CD14-positive monocyte (primary cell): ENCODE measurements around the gene GSTA4. TPM values are rescaled to one million over a fixed set of nuclear protein-coding genes. Genes with fewer than 3 reads are reported as not detected.

Experiments used
- DNase-seq, 3 donors: peaks; one replicate each; pipeline ENCODE4 v3.0.0-alpha.2; 2011 to 2022
- H2AFZ ChIP-seq: 2 replicates; pipeline ENCODE4 v1.6.0; 2012; ENCODE audit warnings: mild to moderate bottlenecking, low read depth, low read length, inconsistent platforms; ENCODE audit not compliant: insufficient read depth, poor library complexity, severe bottlenecking
- H3K27ac ChIP-seq, 2 donors: 1 replicate in 1 of 2; 2 replicates in 1 of 2; pipeline ENCODE4 v1.5.1; 2012 to 2013; ENCODE audit warnings: low read length in 2 of 2, control low read depth in 1 of 2, inconsistent platforms in 1 of 2, low read depth in 1 of 2, mild to moderate bottlenecking in 1 of 2
- H3K27me3 ChIP-seq, 2 donors: one replicate each; pipeline versions ENCODE4 v1.6.0 to v1.6.1; 2011 to 2013; ENCODE audit warnings: low read length in 2 of 2; ENCODE audit not compliant: control insufficient read depth in 2 of 2, insufficient read depth in 2 of 2
- H3K36me3 ChIP-seq, 2 donors: replicated peaks in 1 of 2; 1 replicate in 1 of 2; 2 replicates in 1 of 2; pipeline versions ENCODE4 v1.5.1 to v1.6.1; 2012 to 2013; ENCODE audit warnings: low read length in 2 of 2, control low read depth in 1 of 2, inconsistent platforms in 1 of 2, mild to moderate bottlenecking in 1 of 2; ENCODE audit not compliant: insufficient read depth in 2 of 2, control insufficient read depth in 1 of 2
- H3K4me1 ChIP-seq, 2 donors: 1 replicate in 1 of 2; 2 replicates in 1 of 2; pipeline versions ENCODE4 v1.5.1 to v1.6.1; 2012 to 2013; ENCODE audit warnings: low read length in 2 of 2, control low read depth in 1 of 2, inconsistent platforms in 1 of 2, mild to moderate bottlenecking in 1 of 2, moderate library complexity in 1 of 2; ENCODE audit not compliant: insufficient read depth in 2 of 2, control insufficient read depth in 1 of 2
- H3K4me2 ChIP-seq: replicated peaks from 2 replicates; pipeline ENCODE3; 2012; ENCODE audit warnings: low read length, moderate library complexity, mild to moderate bottlenecking; ENCODE audit not compliant: poor library complexity, severe bottlenecking; ENCODE audit errors: extremely low read depth
- H3K4me3 ChIP-seq, 3 experiments: fragments of 200-600 bp in 1 of 3; sonication (generic) in 1 of 3; replicated peaks in 1 of 3; 1 replicate in 2 of 3; 2 replicates in 1 of 3; pipeline ENCODE4 v1.5.1; 2011 to 2013; ENCODE audit warnings: low read length in 3 of 3, mild to moderate bottlenecking in 3 of 3, control low read depth in 2 of 3, low read depth in 2 of 3, inconsistent platforms in 1 of 3, moderate library complexity in 1 of 3
- H3K79me2 ChIP-seq: 2 replicates; pipeline ENCODE4 v1.6.0; 2012; ENCODE audit warnings: mild to moderate bottlenecking, control low read depth, inconsistent platforms, low read length, moderate library complexity; ENCODE audit not compliant: insufficient read depth
- H3K9ac ChIP-seq: 2 replicates; pipeline ENCODE4 v1.6.0; 2017; ENCODE audit warnings: low read length, mild to moderate bottlenecking; ENCODE audit not compliant: insufficient read depth, poor library complexity, severe bottlenecking
- H3K9me3 ChIP-seq, 2 donors: replicated peaks in 1 of 2; 1 replicate in 1 of 2; 2 replicates in 1 of 2; pipeline versions ENCODE4 v1.5.1 to v1.6.1; 2012 to 2013; ENCODE audit warnings: low read length in 2 of 2, control low read depth in 1 of 2; ENCODE audit not compliant: control insufficient read depth in 1 of 2, insufficient read depth in 1 of 2
- H4K20me1 ChIP-seq: 2 replicates; pipeline ENCODE4 v1.6.0; 2012; ENCODE audit warnings: mild to moderate bottlenecking, low read length, control low read depth, moderate library complexity; ENCODE audit not compliant: insufficient read depth
- H3K27ac Mint-ChIP-seq, 7 donors: one replicate each; pipeline ENCODE4 v1.8.0; 2020; ENCODE audit warnings: mild to moderate bottlenecking in 7 of 7, mixed read lengths in 7 of 7, moderate library complexity in 6 of 7, inconsistent platforms in 2 of 7
- H3K27me3 Mint-ChIP-seq, 3 donors: one replicate each; pipeline ENCODE4 v1.8.0; 2021 to 2022; ENCODE audit warnings: low read depth in 3 of 3, mild to moderate bottlenecking in 3 of 3, mixed read lengths in 3 of 3, moderate library complexity in 3 of 3, inconsistent platforms in 1 of 3
- H3K36me3 Mint-ChIP-seq, 2 donors: one replicate each; pipeline ENCODE4 v1.8.0; 2020; ENCODE audit warnings: mixed read lengths in 2 of 2, inconsistent platforms in 1 of 2, mild to moderate bottlenecking in 1 of 2
- H3K4me1 Mint-ChIP-seq: one replicate; pipeline ENCODE4 v1.8.0; 2020; ENCODE audit warnings: mild to moderate bottlenecking, mixed read lengths
- H3K4me3 Mint-ChIP-seq, 2 donors: one replicate each; pipeline ENCODE4 v1.8.0; 2020; ENCODE audit warnings: mild to moderate bottlenecking in 2 of 2, mixed read lengths in 2 of 2, moderate library complexity in 1 of 2
- H3K9me3 Mint-ChIP-seq, 7 donors: one replicate each; pipeline ENCODE4 v1.8.0; 2020 to 2022; ENCODE audit warnings: mixed read lengths in 7 of 7, mild to moderate bottlenecking in 6 of 7, moderate library complexity in 6 of 7, inconsistent platforms in 2 of 7
- CTCF ChIP-seq: fragments of 200-600 bp; IDR thresholded peaks from one replicate; pipeline ENCODE4 v1.8.0; 2022; ENCODE audit warnings: antibody characterized with exemption, mild to moderate bottlenecking
- WGBS: methylation state at CpG from one replicate; pipeline ENCODE4 v1.1.5; 2013; ENCODE audit warnings: missing lambda C conversion rate; ENCODE audit not compliant: insufficient coverage; 5-methylcytosine and 5-hydroxymethylcytosine counted together
- intact Hi-C, 2 donors: fragments of 100-400 bp; cut with micrococcal nuclease; formaldehyde crosslinking; loops; one replicate each; pipeline versions ENCODE4 v1.15.0 to v1.15.1; 2023
- polyA plus RNA-seq, 3 donors: library from polyadenylated mRNA; depleted of rRNA in 1 of 3; unstranded in 2 of 3; stranded (reverse) in 1 of 3; fragments of 300-500 nt in 2 of 3; fragments of >200 nt in 1 of 3; fragmentation: Illumina TruSeq in 2 of 3; gene quantifications; 1 replicate in 2 of 3; 2 replicates in 1 of 3; pipeline ENCODE4 v1.2.3, GENCODE V29; 2012 to 2021

GSTA4 gene
- polyA plus RNA-seq, 3 donors: 0.34 to 0.41 (median 0.36) TPM

- no peaks in the 10 kb centered on the region for H3K4me1 ChIP-seq
- intact Hi-C loops: no loop called here
- Mint-ChIP-seq H3K36me3 (peaks cover 81 to 87% of the 10 kb centered on the region in 2 donors), H3K27me3 (no peaks in the 10 kb centered on the region), H3K27ac (no peak overlapping the region), H3K4me1 (no peaks in the 10 kb centered on the region), H3K4me3 (no peak overlapping the region), H3K9me3 (no peaks in the 10 kb centered on the region)
- no peak overlapping the region for H3K9ac ChIP-seq
- H2AFZ ChIP-seq: no peak overlapping the region
- H3K4me2 ChIP-seq: no peak overlapping the region
- no peak overlapping the region for H3K4me3 ChIP-seq
- H3K9me3 ChIP-seq: no peaks in the 10 kb centered on the region
- no peaks in the 10 kb centered on the region for H3K79me2 ChIP-seq
- peaks cover 87 to 96% of the 10 kb centered on the region in 2 donors for H3K36me3 ChIP-seq
- H4K20me1 ChIP-seq: no peaks in the 10 kb centered on the region
- DNase-seq: no peak
- no peak overlapping the region for H3K27ac ChIP-seq
- TF ChIP-seq CTCF: no peak
- H3K27me3 ChIP-seq: no peaks in the 10 kb centered on the region
Measured at GRCh38 chr6:53014063-53014462, 19.0 kb upstream of the GSTA4 start.

GRCh38 chr6:53011979-53012378, 16.9 kb upstream of the GSTA4 start:
- peaks cover 82 to 96% of the 10 kb centered on the region in 2 donors for H3K36me3 ChIP-seq
- no peaks in the 10 kb centered on the region for H3K9me3 Mint-ChIP-seq
- H4K20me1 ChIP-seq: no peaks in the 10 kb centered on the region
- no peak overlapping the region for H3K4me3 Mint-ChIP-seq
- no peak overlapping the region for H3K4me3 ChIP-seq
- H3K9ac ChIP-seq: no peak overlapping the region
- no peaks in the 10 kb centered on the region for H3K27me3 ChIP-seq
- no peak for TF ChIP-seq CTCF
- intact Hi-C loops: no loop called here
- H2AFZ ChIP-seq: no peak overlapping the region
- DNase-seq: no peak
- no peaks in the 10 kb centered on the region for H3K79me2 ChIP-seq
- H3K27me3 Mint-ChIP-seq: no peaks in the 10 kb centered on the region
- H3K4me2 ChIP-seq: no peak overlapping the region
- no peak overlapping the region for H3K27ac ChIP-seq
- H3K9me3 ChIP-seq: no peaks in the 10 kb centered on the region
- H3K36me3 Mint-ChIP-seq: peaks cover 77 to 85% of the 10 kb centered on the region in 2 donors
- no peak overlapping the region for H3K27ac Mint-ChIP-seq
- WGBS: no CpG with 5 or more reads among the region's 1 CpG
- H3K4me1 ChIP-seq: no peaks in the 10 kb centered on the region
- no peaks in the 10 kb centered on the region for H3K4me1 Mint-ChIP-seq
